Measurements from ENCODE around the gene HMCN1.

Gene HMCN1

DNA sequence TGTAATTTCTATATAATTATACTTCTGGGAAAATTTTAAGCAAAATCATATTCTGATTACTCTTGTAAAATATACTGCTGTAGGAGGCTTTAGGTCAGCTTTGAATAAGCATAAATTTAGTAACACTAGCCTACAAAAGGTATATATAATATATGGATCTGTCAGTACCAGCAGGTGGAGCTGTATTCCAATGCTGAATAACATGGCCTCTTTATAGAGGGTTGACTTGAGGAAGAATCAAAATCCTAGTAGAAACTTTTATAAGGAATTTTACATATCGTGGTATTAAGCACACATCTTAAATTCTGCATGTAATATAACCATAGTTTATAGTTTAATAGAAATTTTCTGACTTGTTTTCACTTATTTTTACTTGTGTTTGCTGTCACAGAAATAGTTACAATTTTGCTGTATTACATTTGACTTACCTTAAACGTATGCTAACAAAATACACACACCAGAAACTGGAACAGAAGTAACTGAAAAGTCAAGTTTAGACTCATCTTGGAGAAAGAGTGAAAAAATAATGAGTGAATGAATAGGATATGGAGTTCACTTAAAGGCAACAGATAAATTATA is 79.3 kb downstream of the HMCN1 start:
- H3K79me1 ChIP-seq (ENCODE audit: low read length), result no peaks in the 10 kb centered on the region
- no CpG with 5 or more reads among the region's 2 CpGs for WGBS (ENCODE audit: extremely low coverage, insufficient coverage, insufficient read length)
- H3K18ac ChIP-seq (ENCODE audit: low read length), result no peak overlapping the region
- no peak overlapping the region for H3K4ac ChIP-seq (ENCODE audit: low read depth, low read length)
- H4K91ac ChIP-seq (ENCODE audit: low read depth, low read length), result no peak overlapping the region
- H3K36me3 ChIP-seq (ENCODE audit: control insufficient read depth in 1 of 2, insufficient read depth in 2 of 2, low read length in 2 of 2), result no peaks in the 10 kb centered on the region
- no peak overlapping the region for H3K4me3 ChIP-seq (ENCODE audit: low read depth, low read length)
- H3K9ac ChIP-seq (ENCODE audit: low read length), result no peak overlapping the region
- no peak overlapping the region for H2BK12ac ChIP-seq (ENCODE audit: low read length)
- no peak overlapping the region for H2BK5ac ChIP-seq (ENCODE audit: low read depth, low read length, poor library complexity)
- no peak overlapping the region for H2AK5ac ChIP-seq (ENCODE audit: low read length)
- peak; percentile 22 to 84 for DNase-seq
- no peak overlapping the region for H3K27ac ChIP-seq (ENCODE audit: low read depth, low read length)
- no peak overlapping the region for H3K4me2 ChIP-seq (ENCODE audit: low read length)
- H2BK120ac ChIP-seq (ENCODE audit: insufficient read depth, low read length, poor library complexity), result no peak overlapping the region
- H2AFZ ChIP-seq (ENCODE audit: insufficient read depth, low read length, poor library complexity), result no peak overlapping the region
- H3K9me3 ChIP-seq (ENCODE audit: insufficient read depth, low read depth, low read length), result no peaks in the 10 kb centered on the region
- no peaks in the 10 kb centered on the region for H3K79me2 ChIP-seq (ENCODE audit: control insufficient read depth, insufficient read depth, low read length, poor library complexity)
- no peak overlapping the region for H3K23ac ChIP-seq (ENCODE audit: low read length)
- no peak overlapping the region for H4K8ac ChIP-seq (ENCODE audit: low read depth, low read length)
- H3K27me3 ChIP-seq (ENCODE audit: insufficient read depth, low read length), result no peaks in the 10 kb centered on the region
- no peaks in the 10 kb centered on the region for H3K4me1 ChIP-seq (ENCODE audit: control insufficient read depth in 1 of 2, insufficient read depth in 2 of 2, low read length in 2 of 2)
- no peak overlapping the region for H3K14ac ChIP-seq (ENCODE audit: low read length)
- no peak overlapping the region for H4K12ac ChIP-seq (ENCODE audit: low read depth, low read length)

DNA sequence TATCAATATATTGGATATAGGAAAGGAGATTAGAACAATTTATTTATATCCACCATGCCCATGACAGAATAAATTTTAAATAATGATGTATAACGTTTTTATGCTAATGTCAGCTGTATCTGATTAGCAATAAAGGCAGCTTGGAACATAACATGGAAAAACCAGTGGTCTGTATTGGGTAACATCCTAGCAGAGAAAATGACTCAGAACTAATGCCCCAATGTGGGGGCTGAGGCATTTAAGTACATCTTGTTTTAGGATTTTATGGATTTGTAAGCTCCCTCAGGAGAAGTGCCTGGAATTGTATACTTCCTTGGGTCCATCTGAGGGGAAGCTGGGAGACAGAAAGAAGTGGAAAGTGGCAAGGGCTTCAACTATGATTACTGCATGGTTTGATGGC is 82.3 kb downstream of the HMCN1 start:
- H2BK5ac ChIP-seq (ENCODE audit: low read depth, low read length, poor library complexity), result no peak overlapping the region
- no peak overlapping the region for H3K14ac ChIP-seq (ENCODE audit: low read length)
- H3K36me3 ChIP-seq (ENCODE audit: control insufficient read depth in 1 of 2, insufficient read depth in 2 of 2, low read length in 2 of 2), result no peaks in the 10 kb centered on the region
- no peaks in the 10 kb centered on the region for H3K4me1 ChIP-seq (ENCODE audit: control insufficient read depth in 1 of 2, insufficient read depth in 2 of 2, low read length in 2 of 2)
- H4K8ac ChIP-seq (ENCODE audit: low read depth, low read length), result no peak overlapping the region
- no peak overlapping the region for H3K9ac ChIP-seq (ENCODE audit: low read length)
- no peak overlapping the region for H3K18ac ChIP-seq (ENCODE audit: low read length)
- no peaks in the 10 kb centered on the region for H3K79me2 ChIP-seq (ENCODE audit: control insufficient read depth, insufficient read depth, low read length, poor library complexity)
- H2AFZ ChIP-seq (ENCODE audit: insufficient read depth, low read length, poor library complexity), result no peak overlapping the region
- H3K9me3 ChIP-seq (ENCODE audit: insufficient read depth, low read depth, low read length), result no peaks in the 10 kb centered on the region
- H2BK120ac ChIP-seq (ENCODE audit: insufficient read depth, low read length, poor library complexity), result no peak overlapping the region
- no peak overlapping the region for H3K23ac ChIP-seq (ENCODE audit: low read length)
- no peaks in the 10 kb centered on the region for H3K27me3 ChIP-seq (ENCODE audit: insufficient read depth, low read length)
- no CpG with 5 or more reads among the region's 1 CpG for WGBS (ENCODE audit: extremely low coverage, insufficient coverage, insufficient read length)
- H2BK12ac ChIP-seq (ENCODE audit: low read length), result no peak overlapping the region
- H3K4me3 ChIP-seq (ENCODE audit: low read depth, low read length), result no peak overlapping the region
- H3K79me1 ChIP-seq (ENCODE audit: low read length), result no peaks in the 10 kb centered on the region
- no peak overlapping the region for H2AK5ac ChIP-seq (ENCODE audit: low read length)
- no peak overlapping the region for H4K12ac ChIP-seq (ENCODE audit: low read depth, low read length)
- H3K27ac ChIP-seq (ENCODE audit: low read depth, low read length), result no peak overlapping the region
- DNase-seq, result no peak
- H3K4me2 ChIP-seq (ENCODE audit: low read length), result no peak overlapping the region
- no peak overlapping the region for H3K4ac ChIP-seq (ENCODE audit: low read depth, low read length)
- H4K91ac ChIP-seq (ENCODE audit: low read depth, low read length), result no peak overlapping the region

DNA sequence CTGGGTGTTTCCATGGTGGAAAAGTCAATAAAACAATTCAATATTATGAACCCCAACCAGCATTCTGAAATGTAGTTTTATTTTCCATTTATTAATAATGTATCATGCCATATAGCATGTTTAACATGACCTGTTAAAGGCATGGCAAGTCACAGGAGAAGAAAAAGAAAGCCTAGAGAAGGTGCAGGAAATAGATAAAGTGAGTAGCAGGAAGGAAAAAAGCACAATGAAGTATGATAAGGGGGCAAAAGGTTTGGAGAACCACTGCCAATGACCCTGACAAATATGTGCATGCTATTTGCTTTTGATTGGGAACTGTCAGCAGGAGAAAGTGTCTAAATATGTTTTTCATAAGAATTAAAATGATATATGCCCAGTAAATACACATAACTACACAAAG is 85.6 kb downstream of the HMCN1 start:
- Histone ChIP-seq H3K4me2 (ENCODE audit: low read length) (no peak overlapping the region), H3K14ac (ENCODE audit: low read length) (no peak overlapping the region), H2AFZ (ENCODE audit: insufficient read depth, low read length, poor library complexity) (no peak overlapping the region), H3K4me3 (ENCODE audit: low read depth, low read length) (no peak overlapping the region), H2BK12ac (ENCODE audit: low read length) (no peak overlapping the region), H3K4me1 (ENCODE audit: control insufficient read depth in 1 of 2, insufficient read depth in 2 of 2, low read length in 2 of 2) (no peaks in the 10 kb centered on the region), H4K8ac (ENCODE audit: low read depth, low read length) (no peak overlapping the region), H3K79me1 (ENCODE audit: low read length) (no peaks in the 10 kb centered on the region), H3K9ac (ENCODE audit: low read length) (no peak overlapping the region), H2BK5ac (ENCODE audit: low read depth, low read length, poor library complexity) (no peak overlapping the region), H4K91ac (ENCODE audit: low read depth, low read length) (no peak overlapping the region), H3K9me3 (ENCODE audit: insufficient read depth, low read depth, low read length) (no peaks in the 10 kb centered on the region), H2BK120ac (ENCODE audit: insufficient read depth, low read length, poor library complexity) (no peak overlapping the region), H3K18ac (ENCODE audit: low read length) (no peak overlapping the region), H3K27ac (ENCODE audit: low read depth, low read length) (no peak overlapping the region), H3K4ac (ENCODE audit: low read depth, low read length) (no peak overlapping the region), H3K27me3 (ENCODE audit: insufficient read depth, low read length) (no peaks in the 10 kb centered on the region), H3K36me3 (ENCODE audit: control insufficient read depth in 1 of 2, insufficient read depth in 2 of 2, low read length in 2 of 2) (no peaks in the 10 kb centered on the region), H4K12ac (ENCODE audit: low read depth, low read length) (no peak overlapping the region), H3K23ac (ENCODE audit: low read length) (no peak overlapping the region), H3K79me2 (ENCODE audit: control insufficient read depth, insufficient read depth, low read length, poor library complexity) (no peaks in the 10 kb centered on the region), H2AK5ac (ENCODE audit: low read length) (no peak overlapping the region)
- DNase-seq, result no peak

DNA sequence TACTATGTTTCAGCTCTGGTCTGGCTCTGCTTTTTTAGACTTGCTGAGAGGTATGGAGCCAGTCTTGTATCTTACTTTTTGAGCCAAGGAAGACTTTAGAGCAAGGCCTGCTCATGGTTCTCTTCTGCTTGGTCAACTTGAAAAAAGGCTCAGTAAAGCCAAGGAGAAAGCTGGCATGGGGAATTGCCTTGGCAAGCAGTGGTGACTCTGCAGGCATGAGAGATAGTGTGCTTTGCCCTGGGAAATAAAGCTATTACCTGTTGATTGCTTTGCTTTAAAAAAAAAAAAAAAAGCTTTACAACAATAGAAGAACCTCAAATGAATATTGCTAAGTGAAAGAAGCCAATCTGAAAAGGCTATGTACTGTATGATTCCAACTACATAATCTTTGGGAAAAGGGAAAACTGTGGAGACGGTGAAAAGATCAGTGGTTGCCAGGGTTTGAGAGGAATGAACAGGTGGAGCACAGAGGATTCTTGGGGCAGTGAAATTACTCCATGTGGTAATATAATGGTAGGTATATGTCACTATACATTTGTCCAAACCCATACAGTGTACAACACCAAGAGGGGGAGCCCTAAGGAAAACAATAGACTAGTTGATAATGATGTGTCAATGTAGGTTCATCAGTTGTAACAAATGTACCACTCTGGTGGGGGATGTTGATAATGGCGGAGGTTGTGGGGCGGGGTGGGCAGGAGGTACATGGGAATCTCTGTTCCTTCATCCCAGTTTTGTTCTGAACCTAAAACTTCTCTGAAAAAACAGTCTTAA is 87.6 kb downstream of the HMCN1 start:
- Histone ChIP-seq H3K4ac (ENCODE audit: low read depth, low read length) (no peak overlapping the region), H2BK5ac (ENCODE audit: low read depth, low read length, poor library complexity) (no peak overlapping the region), H2AFZ (ENCODE audit: insufficient read depth, low read length, poor library complexity) (no peak overlapping the region), H3K36me3 (ENCODE audit: control insufficient read depth in 1 of 2, insufficient read depth in 2 of 2, low read length in 2 of 2) (no peaks in the 10 kb centered on the region), H3K4me3 (ENCODE audit: low read depth, low read length) (no peak overlapping the region), H4K12ac (ENCODE audit: low read depth, low read length) (no peak overlapping the region), H2BK12ac (ENCODE audit: low read length) (no peak overlapping the region), H3K4me2 (ENCODE audit: low read length) (no peak overlapping the region), H2BK120ac (ENCODE audit: insufficient read depth, low read length, poor library complexity) (no peak overlapping the region), H3K4me1 (ENCODE audit: control insufficient read depth in 1 of 2, insufficient read depth in 2 of 2, low read length in 2 of 2) (no peaks in the 10 kb centered on the region), H3K18ac (ENCODE audit: low read length) (no peak overlapping the region), H3K79me1 (ENCODE audit: low read length) (no peaks in the 10 kb centered on the region), H3K27ac (ENCODE audit: low read depth, low read length) (no peak overlapping the region), H3K79me2 (ENCODE audit: control insufficient read depth, insufficient read depth, low read length, poor library complexity) (no peaks in the 10 kb centered on the region), H3K14ac (ENCODE audit: low read length) (no peak overlapping the region), H3K9me3 (ENCODE audit: insufficient read depth, low read depth, low read length) (no peaks in the 10 kb centered on the region), H4K8ac (ENCODE audit: low read depth, low read length) (no peak overlapping the region), H3K9ac (ENCODE audit: low read length) (no peak overlapping the region), H2AK5ac (ENCODE audit: low read length) (no peak overlapping the region), H3K23ac (ENCODE audit: low read length) (no peak overlapping the region), H3K27me3 (ENCODE audit: insufficient read depth, low read length) (no peaks in the 10 kb centered on the region), H4K91ac (ENCODE audit: low read depth, low read length) (no peak overlapping the region)
- DNase-seq, result no peak
- no CpG with 5 or more reads among the region's 3 CpGs for WGBS (ENCODE audit: extremely low coverage, insufficient coverage, insufficient read length)

Measured in trophoblast cell (in vitro differentiated cells and primary cell).